K562 (cell line): ENCODE measurements around the gene MAP3K6. TPM values are rescaled to one million over a fixed set of nuclear protein-coding genes. Genes with fewer than 3 reads are reported as not detected.

ENCODE experiments used
- BRF2 ChIP-seq: IDR thresholded peaks from 3 replicates; pipeline ENCODE4 v1.6.1; 2011; ENCODE audit warnings: borderline replicate concordance, mild to moderate bottlenecking; ENCODE audit not compliant: insufficient read length, insufficient read depth
- FOXM1 ChIP-seq, 2 experiments: fragments of 450-650 bp in 1 of 2; sonication (generic) in 1 of 2; formaldehyde crosslinking in 1 of 2; IDR thresholded peaks; 2 replicates each; pipeline versions ENCODE4 v1.6.1 to v1.9.0; 2017 to 2022; ENCODE audit warnings: low read depth in 2 of 2, mild to moderate bottlenecking in 2 of 2, missing genetic modification reagents in 1 of 2, moderate library complexity in 1 of 2
- FOXP1 ChIP-seq: sonication (generic); formaldehyde crosslinking; IDR thresholded peaks from 2 replicates; pipeline ENCODE4 v1.8.0; 2022; ENCODE audit warnings: mild to moderate bottlenecking, missing genetic modification reagents
- GABPB1 ChIP-seq: sonication (generic); formaldehyde crosslinking; IDR thresholded peaks from 2 replicates; pipeline ENCODE4 v1.8.0; 2022; ENCODE audit warnings: mild to moderate bottlenecking, missing genetic modification reagents
- GATAD2A ChIP-seq: fragments of 450-650 bp; IDR thresholded peaks from 2 replicates; pipeline ENCODE4 v1.6.1; 2017
- HDAC2 ChIP-seq: fragments of 450-650 bp; IDR thresholded peaks from 2 replicates; pipeline ENCODE4 v1.6.1; 2016; ENCODE audit warnings: mild to moderate bottlenecking
- HDGF ChIP-seq: fragments of 450-650 bp; IDR thresholded peaks from 2 replicates; pipeline ENCODE4 v1.6.1; 2016
- MGA ChIP-seq: fragments of 450-650 bp; IDR thresholded peaks from 2 replicates; pipeline ENCODE4 v1.6.1; 2016; ENCODE audit warnings: mild to moderate bottlenecking, moderate library complexity
- MTA3 ChIP-seq: fragments of 450-650 bp; formaldehyde crosslinking; IDR thresholded peaks from 2 replicates; pipeline ENCODE4 v1.6.1; 2017; ENCODE audit warnings: mild to moderate bottlenecking, borderline replicate concordance
- SMAD2 ChIP-seq: fragments of 150-350 bp; IDR thresholded peaks from 2 replicates; pipeline ENCODE4 v1.6.1; 2014; ENCODE audit warnings: low read depth, mild to moderate bottlenecking, low read length
- ZBTB12 ChIP-seq: fragments of 250-450 bp; sonication (Bioruptor Pico); IDR thresholded peaks from 2 replicates; pipeline ENCODE4 v1.4.0; 2020
- ZNF253 ChIP-seq: fragments of 250-450 bp; sonication (Bioruptor Pico); conservative IDR thresholded peaks from 2 replicates; pipeline ENCODE4 v1.6.1; 2021; ENCODE audit warnings: mild to moderate bottlenecking
- polyA plus RNA-seq, 8 experiments: library from polyadenylated mRNA; depleted of rRNA in 4 of 8; stranded (reverse) in 5 of 8; unstranded in 3 of 8; fragments of >200 nt; fragmentation: Nextera tagmentation in 2 of 8; fragmentation: Illumina TruSeq in 1 of 8; extraction: Ambion mirVana in 2 of 8; extraction: Trizol in 1 of 8; gene quantifications; 2 replicates each; pipeline versions ENCODE4 v1.2.1 to v1.2.3, GENCODE V29; 2011 to 2014; ENCODE audit warnings: inconsistent platforms in 1 of 8, missing spikeins in 1 of 8
- total RNA-seq, 7 experiments: library from RNA; depleted of rRNA in 6 of 7; stranded (reverse); fragments of >200 nt in 6 of 7; fragmentation: Illumina TruSeq in 2 of 7; extraction: Trizol in 2 of 7; gene quantifications; 2 replicates each; pipeline versions ENCODE4 v1.2.1 to v1.2.3, GENCODE V29; 2011 to 2021; ENCODE audit warnings: low replicate concordance in 1 of 7

The MAP3K6 gene
- total and polyA plus RNA-seq, 9 of the 15 experiments (the other 6 are each of a cell fraction or from before 2014, with no cell fraction given): 0.99 to 21.9 (median 7.0) TPM

GRCh38 chr1:27342778-27343638 lies 23.8 kb downstream of the MAP3K6 start (continued):
- no peak for TF ChIP-seq BRF2
- TF ChIP-seq FOXM1 (IDR thresholded peaks at IDR 0.05; ENCODE audit: low read depth): no peak
- peak; percentile 71; the same call in 1 of the 2 replicates for TF ChIP-seq FOXM1 (CRISPR knock-in tag; IDR thresholded peaks at IDR 0.05; ENCODE audit: low read depth)
- peak; percentile 70; the same call in 1 of the 2 replicates for TF ChIP-seq FOXP1
- peak; percentile 85; the same call in 1 of the 2 replicates for TF ChIP-seq GATAD2A
- TF ChIP-seq ZNF253: no peak
- TF ChIP-seq HDAC2: no peak
- TF ChIP-seq SMAD2: no peak
- TF ChIP-seq GABPB1 (CRISPR knock-in tag): peak; percentile 15; the same call in 1 of the 2 replicates
- peak; percentile 82 for TF ChIP-seq MGA
- no peak for TF ChIP-seq ZBTB12 (CRISPR knock-in tag)
- peak; percentile 47; the same call in 1 of the 2 replicates for TF ChIP-seq HDGF
- peak; percentile 24; the same call in 1 of the 2 replicates for TF ChIP-seq MTA3
